ENCODE data around the gene DRC3.

Gene DRC3

DNA sequence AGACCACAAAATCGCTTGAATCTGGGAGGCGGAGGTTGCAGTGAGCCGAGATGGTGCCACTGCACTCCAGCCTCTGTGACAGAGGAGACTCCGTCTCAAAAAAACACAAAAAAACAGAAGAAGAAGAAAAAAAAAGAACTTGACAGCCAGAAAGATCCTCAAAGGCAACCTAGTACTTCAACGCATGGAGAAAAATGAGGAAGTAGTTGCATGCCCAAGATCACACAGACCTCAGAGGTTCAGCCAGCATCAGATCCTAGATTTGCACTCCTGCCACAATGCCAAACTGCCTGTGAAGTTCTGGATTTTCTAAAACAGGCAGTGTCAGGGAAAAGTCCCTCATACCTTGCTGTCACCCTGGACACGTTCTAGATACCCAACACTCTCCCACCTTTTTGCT lies 64.8 kb downstream of the DRC3 start:
- no peak for TF ChIP-seq CTCF (IDR thresholded peaks at IDR 0.05)
- Histone ChIP-seq H3K4me1 (ENCODE audit: control insufficient read depth in 1 of 2, insufficient read depth in 1 of 2, low read depth in 1 of 2, low read length in 1 of 2) (peaks cover 33 to 41% of the 10 kb centered on the region in 2 experiments), H3K36me3 (no peaks in the 10 kb centered on the region), H3K27me3 (no peaks in the 10 kb centered on the region), H3K27ac (peak overlapping the region; percentile 77), H3K9me3 (no peaks in the 10 kb centered on the region), H3K4me3 (ENCODE audit: low read depth in 1 of 2, low read length in 1 of 2) (peak overlapping the region in 1 of 2 experiments; percentile 95)

GRCh38 chr17:18038149-18038850 lies 65.6 kb downstream of the DRC3 start:
- H3K9me3 ChIP-seq = no peaks in the 10 kb centered on the region
- no peak for TF ChIP-seq CTCF (IDR thresholded peaks at IDR 0.05)
- H3K4me3 ChIP-seq (ENCODE audit: low read depth in 1 of 2, low read length in 1 of 2) = peak overlapping the region; percentile 78 to 95
- no peaks in the 10 kb centered on the region for H3K36me3 ChIP-seq
- H3K27me3 ChIP-seq = no peaks in the 10 kb centered on the region
- H3K27ac ChIP-seq = peak overlapping the region; percentile 77
- H3K4me1 ChIP-seq (ENCODE audit: control insufficient read depth in 1 of 2, insufficient read depth in 1 of 2, low read depth in 1 of 2, low read length in 1 of 2) = peaks cover 33 to 38% of the 10 kb centered on the region in 2 experiments

DNA sequence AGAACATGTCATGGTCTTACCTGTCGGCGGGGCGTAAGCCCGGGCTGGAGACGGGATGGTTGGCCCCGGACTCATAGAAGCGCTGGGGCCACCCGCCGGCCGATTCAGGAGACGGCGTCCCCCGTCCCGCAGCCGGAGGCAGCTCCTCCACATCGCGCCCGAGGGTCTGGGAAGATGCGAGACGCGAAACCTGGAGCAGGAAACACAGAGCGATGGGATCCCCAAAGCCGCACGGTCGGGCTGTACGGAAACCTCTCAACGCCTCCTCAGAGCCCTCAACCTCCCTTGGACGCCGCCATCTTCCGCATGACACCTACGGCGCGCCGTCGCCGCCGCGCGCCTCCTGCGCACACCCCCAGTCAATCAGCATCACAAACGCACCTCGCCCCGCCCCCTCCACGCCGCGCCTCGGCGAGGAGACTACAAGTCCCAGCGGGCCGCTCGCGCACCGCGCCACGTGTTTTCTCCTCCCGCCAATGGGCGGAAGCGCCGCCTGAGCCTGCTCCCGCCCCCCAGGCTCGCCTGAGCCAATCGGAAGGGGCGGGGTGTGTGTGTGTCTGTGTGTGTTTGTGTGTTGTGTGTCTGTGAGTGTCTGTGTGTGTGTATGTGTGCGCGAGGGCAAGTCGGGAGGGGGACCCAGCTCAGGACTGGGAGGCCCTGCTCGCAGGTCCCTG lies 66.3 kb downstream of the DRC3 start, which contains the start of the genes ATPAF2 and GID4:
Gene ATPAF2, minus strand, starts transcription at position 308 of the 674 bp plus-strand sequence. Its CDS starts 155 bp downstream, at position 153.
Gene GID4, plus strand, starts transcription at position 548 of the 674 bp plus-strand sequence. Its CDS starts 57 bp downstream, at position 605.
- Histone ChIP-seq H3K4me1 (ENCODE audit: control insufficient read depth in 1 of 2, insufficient read depth in 1 of 2, low read depth in 1 of 2, low read length in 1 of 2) (peaks cover 33 to 36% of the 10 kb centered on the region in 2 experiments), H3K27me3 (no peaks in the 10 kb centered on the region), H3K9me3 (no peaks in the 10 kb centered on the region), H3K36me3 (no peaks in the 10 kb centered on the region), H3K4me3 (ENCODE audit: low read depth in 1 of 2, low read length in 1 of 2) (peak within 1 kb of the TSS; percentile 78 to 95), H3K27ac (peak within 1 kb of the TSS; percentile 77)
- TF ChIP-seq CTCF (IDR thresholded peaks at IDR 0.05) = peak; percentile 49

- H3K27ac ChIP-seq = peak overlapping the region; percentile 77
- H3K36me3 ChIP-seq = peaks cover 3% of the 10 kb centered on the region
- H3K27me3 ChIP-seq = no peaks in the 10 kb centered on the region
- H3K9me3 ChIP-seq = no peaks in the 10 kb centered on the region
- H3K4me1 ChIP-seq (ENCODE audit: control insufficient read depth in 1 of 2, insufficient read depth in 1 of 2, low read depth in 1 of 2, low read length in 1 of 2) = peaks cover 33 to 36% of the 10 kb centered on the region in 2 experiments
- no peak for TF ChIP-seq CTCF (IDR thresholded peaks at IDR 0.05)
- peak overlapping the region; percentile 78 to 95 for H3K4me3 ChIP-seq (ENCODE audit: low read depth in 1 of 2, low read length in 1 of 2)
These were observed 67.0 kb downstream of the DRC3 start for GRCh38 chr17:18039535-18040260.

GRCh38 chr17:18040261-18040858 lies 67.7 kb downstream of the DRC3 start:
- Histone ChIP-seq H3K9me3 (no peaks in the 10 kb centered on the region), H3K27me3 (no peaks in the 10 kb centered on the region), H3K4me1 (ENCODE audit: control insufficient read depth in 1 of 2, insufficient read depth in 1 of 2, low read depth in 1 of 2, low read length in 1 of 2) (peaks cover 33 to 36% of the 10 kb centered on the region in 2 experiments), H3K27ac (no peak overlapping the region), H3K36me3 (peaks cover 3% of the 10 kb centered on the region), H3K4me3 (ENCODE audit: low read depth in 1 of 2, low read length in 1 of 2) (peak overlapping the region; percentile 78 to 95)
- TF ChIP-seq CTCF (IDR thresholded peaks at IDR 0.05) = no peak
